Superior temporal gyrus (tissue), 1 donor: ENCODE measurements around the gene NR0B1.

Experiments
- DNase-seq: peaks from one replicate; pipeline ENCODE4 v3.0.0-alpha.2; 2016; ENCODE audit errors: extremely low spot score

NR0B1 gene

GRCh38 chrX:30309139-30309571 lies at the start of gene NR0B1:
TSS of gene NR0B1 (minus strand) at chrX:30309390. CDS start at chrX:30309363, 27 bp downstream.
- DNase-seq, result no peak

GRCh38 chrX:30349946-30350345 lies 40.8 kb upstream of the NR0B1 start:
- no peak for DNase-seq

GRCh38 chrX:30343206-30343605 lies 34.0 kb upstream of the NR0B1 start:
- DNase-seq, result no peak

GRCh38 chrX:30340753-30341152 lies 31.6 kb upstream of the NR0B1 start:
- no peak for DNase-seq

- DNase-seq, result no peak
Measured at GRCh38 chrX:30327762-30328161, 18.6 kb upstream of the NR0B1 start.

- DNase-seq, result no peak
Measured at GRCh38 chrX:30317308-30317707, 8.1 kb upstream of the NR0B1 start.

- no peak for DNase-seq
Measured at GRCh38 chrX:30313322-30313721, 4.1 kb upstream of the NR0B1 start.

GRCh38 chrX:30312858-30313257 lies 3.7 kb upstream of the NR0B1 start:
- DNase-seq, result no peak

GRCh38 chrX:30310429-30311206 lies 1.4 kb upstream of the NR0B1 start:
- DNase-seq, result no peak

- no peak for DNase-seq
Measured at GRCh38 chrX:30308263-30309138, 689 bp downstream of the NR0B1 start.

GRCh38 chrX:30307466-30307865 lies 1.7 kb downstream of the NR0B1 start:
- no peak for DNase-seq

- no peak for DNase-seq
Measured at GRCh38 chrX:30304866-30305265, 4.3 kb downstream of the NR0B1 start.

- DNase-seq, result peak; percentile 34
Measured at GRCh38 chrX:30302956-30303355, 6.2 kb downstream of the NR0B1 start.

GRCh38 chrX:30301963-30302362 lies 7.2 kb downstream of the NR0B1 start:
- no peak for DNase-seq

GRCh38 chrX:30301208-30301607 lies 8.0 kb downstream of the NR0B1 start:
- DNase-seq, result no peak

GRCh38 chrX:30296408-30297254 lies 12.6 kb downstream of the NR0B1 start:
- DNase-seq, result no peak

GRCh38 chrX:30283456-30284200 lies 25.6 kb downstream of the NR0B1 start:
- no peak for DNase-seq

GRCh38 chrX:30282527-30282926 lies 26.7 kb downstream of the NR0B1 start:
- no peak for DNase-seq

- DNase-seq, result no peak
Measured at GRCh38 chrX:30280428-30280827, 28.8 kb downstream of the NR0B1 start.

- no peak for DNase-seq
Measured at GRCh38 chrX:30278365-30278764, 30.8 kb downstream of the NR0B1 start.

GRCh38 chrX:30275498-30275897 lies 33.7 kb downstream of the NR0B1 start:
- peak; percentile 15 for DNase-seq
